ENCODE results near the gene TOP2A. TPM values are rescaled to one million over a fixed set of nuclear protein-coding genes. Genes with fewer than 3 reads are reported as not detected.

Gene TOP2A
- total and polyA plus RNA-seq, 11 donors, result 0.11 to 28.9 (median 1.2) TPM

- Histone ChIP-seq H3K27me3 (no peaks in the 10 kb centered on the region), H3K4me3 (peak overlapping the region; percentile 19 to 98 (median 82)), H3K27ac (peak overlapping the region; percentile 88 to 99 (median 96)), H3K36me3 (peaks cover 0 to 30% (median 19%) of the 10 kb centered on the region in 9 donors), H3K9me3 (no peaks in the 10 kb centered on the region), H3K4me1 (peaks cover 35 to 93% (median 71%) of the 10 kb centered on the region in 12 donors)
- ATAC-seq, result no peak
- intact Hi-C loops (cut with DNase I), result loop anchor here in 2 of 10 donors (2.0 kb wide), 2 partner anchors 27 to 29 kb away; no protein-coding TSS in a partner anchor
- DNase-seq, result peak in 1 of 5 donors; percentile 44
- WGBS, 4 donors, result 40 to 47% (median 44%) methylated on average over 11 of the region's 11 CpGs
- TF ChIP-seq POLR2A (IDR thresholded peaks at IDR 0.05) (no peak), CTCF (IDR thresholded peaks at IDR 0.05) (no peak)
These were observed 71.5 kb downstream of the TOP2A start for GRCh38 chr17:40345994-40346764.

- Histone ChIP-seq H3K27ac (peak overlapping the region; percentile 88 to 99 (median 96)), H3K9me3 (no peaks in the 10 kb centered on the region), H3K4me1 (peaks cover 35 to 92% (median 72%) of the 10 kb centered on the region in 12 donors), H3K27me3 (no peaks in the 10 kb centered on the region), H3K4me3 (peak overlapping the region; percentile 19 to 98 (median 82)), H3K36me3 (peaks cover 0 to 24% (median 14%) of the 10 kb centered on the region in 9 donors)
- ATAC-seq, result peak; percentile 3 to 46 (median 12)
- WGBS, 4 donors, result 2 to 6% (median 4%) methylated on average over 25 to 45 of the region's 45 CpGs
- DNase-seq, result peak; percentile 85 to 89 (median 88)
- no peak for TF ChIP-seq CTCF (IDR thresholded peaks at IDR 0.05)
- no peak for TF ChIP-seq POLR2A (IDR thresholded peaks at IDR 0.05)
- intact Hi-C loops (cut with DNase I), result loop anchor here in 2 of 10 donors (2.0 kb wide), 2 partner anchors 27 to 29 kb away; no protein-coding TSS in a partner anchor
These were observed 72.3 kb downstream of the TOP2A start for GRCh38 chr17:40345161-40345993.

DNA sequence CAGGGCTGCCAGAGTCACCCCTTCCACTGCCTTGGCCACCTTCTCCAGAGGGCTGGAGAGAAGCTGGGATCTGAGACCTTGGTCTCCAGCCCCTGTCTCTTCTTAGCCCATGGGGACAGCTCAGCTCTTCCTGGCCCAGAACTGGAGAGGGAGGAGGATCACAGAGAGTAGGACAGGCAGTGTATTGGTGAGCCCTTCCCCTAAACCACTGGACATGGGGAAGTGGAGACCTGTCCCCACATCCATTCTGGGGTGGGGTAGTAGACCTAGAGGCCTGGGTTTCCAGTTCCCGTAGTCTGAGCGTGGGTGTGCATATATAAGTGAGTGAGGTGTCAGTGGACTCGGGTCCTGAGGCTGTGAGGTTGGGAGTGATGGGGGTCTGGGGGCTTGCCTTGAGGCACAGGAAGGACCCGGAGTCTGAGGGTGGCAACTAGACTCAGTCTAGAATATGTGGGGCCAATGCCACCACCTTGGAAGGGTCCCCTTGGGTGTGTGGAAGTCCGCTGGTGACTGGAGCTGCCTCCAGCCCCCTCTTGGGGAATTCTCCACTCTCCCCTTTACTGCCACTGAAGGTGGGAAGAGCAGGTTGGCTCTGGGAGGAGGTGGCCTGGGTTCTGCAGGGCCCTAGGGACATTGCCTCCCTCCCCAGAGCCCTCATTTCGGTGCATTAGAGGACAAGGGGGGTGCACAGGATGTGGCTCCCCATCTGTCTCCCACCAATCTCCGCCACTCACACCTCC, 73.1 kb downstream of the TOP2A start:
- peaks cover 0 to 23% (median 10%) of the 10 kb centered on the region in 9 donors for H3K36me3 ChIP-seq
- WGBS, 4 donors, result 30 to 47% (median 32%) methylated on average over 5 to 7 of the region's 7 CpGs
- intact Hi-C loops (cut with DNase I), result loop anchor here in 2 of 10 donors (2.0 kb wide), 2 partner anchors 26 to 28 kb away; no protein-coding TSS in a partner anchor
- TF ChIP-seq CTCF (IDR thresholded peaks at IDR 0.05) (no peak), POLR2A (IDR thresholded peaks at IDR 0.05) (no peak)
- H3K27me3 ChIP-seq, result no peaks in the 10 kb centered on the region
- peak overlapping the region; percentile 88 to 99 (median 96) for H3K27ac ChIP-seq
- peaks cover 31 to 92% (median 71%) of the 10 kb centered on the region in 12 donors for H3K4me1 ChIP-seq
- no peaks in the 10 kb centered on the region for H3K9me3 ChIP-seq
- no peak for DNase-seq
- peak overlapping the region; percentile 19 to 98 (median 82) for H3K4me3 ChIP-seq
- peak in 3 of 4 donors; percentile 0 to 16 (median 1) for ATAC-seq
